Tibial artery (tissue), 4 donors: Measurements from ENCODE around the gene PGM2.
"Not testable (repeated sequence)": the region's sequence is repeated elsewhere in the genome, so short reads cannot be mapped to it uniquely, and the experiment has no call there.

Experiments
- DNase-seq, 2 donors: peaks; one replicate each; pipeline ENCODE4 v3.0.0-alpha.2; 2019
- H3K27ac ChIP-seq, 2 donors: fragments of 200-600 bp; sonication (generic) in 1 of 2; 1 replicate in 1 of 2; 2 replicates in 1 of 2; pipeline ENCODE4 v1.5.1; 2018 to 2019; ENCODE audit warnings: mild to moderate bottlenecking in 1 of 2
- H3K27me3 ChIP-seq, 2 donors: fragments of 200-600 bp; sonication (generic) in 1 of 2; one replicate each; pipeline versions ENCODE4 v1.5.1 to v1.6.0; 2016 to 2019
- H3K36me3 ChIP-seq, 3 donors: fragments of 200-600 bp; sonication (generic) in 2 of 3; one replicate each; pipeline ENCODE4 v1.5.1; 2016 to 2019; ENCODE audit warnings: mild to moderate bottlenecking in 2 of 3
- H3K4me1 ChIP-seq, 4 donors: fragments of 200-600 bp; sonication (generic) in 2 of 4; 1 replicate in 3 of 4; 2 replicates in 1 of 4; pipeline ENCODE4 v1.5.1; 2016 to 2019
- H3K4me3 ChIP-seq, 2 donors: fragments of 200-600 bp; sonication (generic) in 1 of 2; 1 replicate in 1 of 2; 2 replicates in 1 of 2; pipeline ENCODE4 v1.5.1; 2018 to 2019; ENCODE audit warnings: mild to moderate bottlenecking in 2 of 2
- H3K9me3 ChIP-seq, 3 donors: fragments of 200-600 bp; sonication (generic) in 1 of 3; one replicate each; pipeline ENCODE4 v1.5.1; 2016 to 2019
- intact Hi-C: fragments of 100-400 bp; cut with DNase I; formaldehyde crosslinking; loops from one replicate; pipeline ENCODE4 v1.15.0; 2023; ENCODE audit warnings: low total_unique reads
- TF ChIP-seq, protein P1 (sequence below), 2 experiments: fragments of 200-600 bp in 1 of 2; fragments of 450-650 bp in 1 of 2; IDR thresholded peaks; one replicate each; pipeline ENCODE4 v1.5.1; 2017 to 2019; ENCODE audit warnings: antibody characterized with exemption in 2 of 2, mild to moderate bottlenecking in 1 of 2, moderate library complexity in 1 of 2

PGM2 gene

DNA sequence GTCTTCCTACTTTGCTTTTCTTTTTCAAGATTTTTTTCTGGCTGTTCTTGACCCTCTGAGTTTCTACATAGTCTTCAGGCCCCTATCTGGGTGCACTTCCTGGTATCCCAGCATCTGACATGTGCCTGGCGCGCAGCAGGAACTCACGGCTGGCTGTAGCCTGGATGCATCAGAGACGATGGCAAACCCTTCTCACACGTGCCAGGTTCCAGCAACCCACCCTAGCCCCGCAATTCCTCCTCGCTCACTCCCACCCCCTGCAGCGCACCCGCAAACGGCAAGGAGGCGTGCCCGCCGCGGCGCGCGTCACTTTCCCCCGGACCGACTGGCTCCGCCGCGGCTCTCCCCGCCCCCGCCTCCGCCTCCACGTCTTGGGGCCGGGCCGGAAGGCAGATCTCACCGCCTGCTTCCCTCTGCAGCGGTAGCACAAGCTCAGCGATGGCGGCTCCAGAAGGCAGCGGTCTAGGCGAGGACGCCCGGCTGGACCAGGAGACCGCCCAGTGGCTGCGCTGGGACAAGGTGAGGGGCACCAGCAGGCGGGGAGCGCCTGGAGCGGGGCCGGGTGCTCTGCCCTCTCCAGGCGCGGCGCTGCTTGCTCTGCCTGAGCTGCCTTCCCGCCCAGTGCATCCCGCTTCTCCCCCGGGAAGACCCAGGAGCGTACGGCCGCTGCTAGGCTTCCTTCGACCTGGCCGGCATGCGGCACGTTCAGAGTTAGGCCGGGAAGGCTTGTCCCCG, at the start of gene PGM2:
Gene PGM2 (plus strand): TSS at position 392 of the 735 bp plus-strand sequence. CDS start 47 bp downstream, at position 439.
- Histone ChIP-seq H3K27me3 (no peaks in the 10 kb centered on the region), H3K36me3 (peaks cover 13 to 17% (median 16%) of the 10 kb centered on the region in 3 donors), H3K4me1 (peaks cover 0 to 22% (median 13%) of the 10 kb centered on the region in 4 donors), H3K9me3 (no peaks in the 10 kb centered on the region), H3K4me3 (peak within 1 kb of the TSS; percentile 71 to 91), H3K27ac (peak within 1 kb of the TSS; percentile 85 to 93)
- TF ChIP-seq, protein P1, sequence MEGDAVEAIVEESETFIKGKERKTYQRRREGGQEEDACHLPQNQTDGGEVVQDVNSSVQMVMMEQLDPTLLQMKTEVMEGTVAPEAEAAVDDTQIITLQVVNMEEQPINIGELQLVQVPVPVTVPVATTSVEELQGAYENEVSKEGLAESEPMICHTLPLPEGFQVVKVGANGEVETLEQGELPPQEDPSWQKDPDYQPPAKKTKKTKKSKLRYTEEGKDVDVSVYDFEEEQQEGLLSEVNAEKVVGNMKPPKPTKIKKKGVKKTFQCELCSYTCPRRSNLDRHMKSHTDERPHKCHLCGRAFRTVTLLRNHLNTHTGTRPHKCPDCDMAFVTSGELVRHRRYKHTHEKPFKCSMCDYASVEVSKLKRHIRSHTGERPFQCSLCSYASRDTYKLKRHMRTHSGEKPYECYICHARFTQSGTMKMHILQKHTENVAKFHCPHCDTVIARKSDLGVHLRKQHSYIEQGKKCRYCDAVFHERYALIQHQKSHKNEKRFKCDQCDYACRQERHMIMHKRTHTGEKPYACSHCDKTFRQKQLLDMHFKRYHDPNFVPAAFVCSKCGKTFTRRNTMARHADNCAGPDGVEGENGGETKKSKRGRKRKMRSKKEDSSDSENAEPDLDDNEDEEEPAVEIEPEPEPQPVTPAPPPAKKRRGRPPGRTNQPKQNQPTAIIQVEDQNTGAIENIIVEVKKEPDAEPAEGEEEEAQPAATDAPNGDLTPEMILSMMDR (IDR thresholded peaks at IDR 0.05) = no peak
- peak; percentile 82 to 93 for DNase-seq
- intact Hi-C loops = loop anchor here (2.0 to 10.0 kb wide), 2 partner anchors 64 to 148 kb away; partner anchors contain the start of gene TBC1D1

DNA sequence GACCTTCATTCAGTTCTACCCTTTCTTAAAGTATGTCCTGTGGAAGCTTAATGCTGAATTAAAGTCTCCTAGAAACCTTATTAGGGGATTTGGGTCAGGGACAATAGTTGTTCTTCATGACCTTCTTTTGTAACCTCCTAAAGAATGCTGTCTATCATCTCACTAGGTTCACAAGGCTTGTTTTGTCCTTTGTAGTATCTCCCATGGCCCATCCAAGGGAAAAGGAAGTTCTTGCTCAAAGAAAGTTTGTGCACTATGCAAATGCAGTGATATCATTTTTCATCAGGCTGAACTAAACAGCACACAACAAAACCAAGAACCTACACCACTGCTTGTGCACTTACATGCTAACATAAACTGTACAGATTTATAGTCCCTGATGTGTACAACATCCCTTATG, 46.6 kb upstream of the PGM2 start:
- intact Hi-C loops = no loop called here
- Histone ChIP-seq H3K4me1 (no peaks in the 10 kb centered on the region), H3K27ac (no peak overlapping the region), H3K36me3 (no peaks in the 10 kb centered on the region), H3K27me3 (no peaks in the 10 kb centered on the region), H3K4me3 (no peak overlapping the region), H3K9me3 (no peaks in the 10 kb centered on the region)
- DNase-seq = no peak
- TF ChIP-seq, protein P1 (IDR thresholded peaks at IDR 0.05) = no peak

DNA sequence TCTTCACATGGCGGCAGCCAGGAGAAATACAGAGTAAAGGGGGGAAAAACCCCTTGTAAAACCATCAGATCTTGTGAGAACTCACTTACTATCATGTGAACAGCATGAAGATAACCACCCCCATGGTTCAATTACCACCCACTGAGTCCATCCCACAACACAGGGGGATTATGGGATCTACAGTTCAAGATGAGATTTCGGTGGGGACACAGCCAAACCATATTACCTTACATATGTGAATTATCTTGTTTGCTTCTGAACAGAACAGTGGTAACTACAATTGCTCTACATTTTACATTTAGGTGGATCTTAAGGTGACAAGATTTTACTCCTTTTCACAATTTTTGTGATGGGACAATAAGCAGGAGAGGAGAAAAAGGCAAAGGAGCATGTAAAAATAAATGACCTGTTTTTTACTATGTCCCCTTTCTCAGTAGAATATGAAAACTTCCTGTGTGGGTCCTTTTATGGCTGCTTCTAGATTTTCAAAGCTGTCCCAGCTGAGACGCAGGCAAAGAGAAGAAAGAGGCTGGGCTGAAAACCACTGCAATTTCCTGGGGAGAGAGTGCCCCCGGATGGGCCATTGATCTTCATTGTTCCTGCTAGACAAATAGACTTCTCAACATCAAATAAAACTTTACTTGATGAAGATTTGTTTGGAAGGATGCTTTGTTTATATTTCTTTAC, 45.9 kb upstream of the PGM2 start:
- TF ChIP-seq, protein P1 (IDR thresholded peaks at IDR 0.05) = no peak
- H3K36me3 ChIP-seq = no peaks in the 10 kb centered on the region
- no peak overlapping the region for H3K27ac ChIP-seq
- intact Hi-C loops = no loop called here
- peak in 1 of 2 donors; percentile 37 for DNase-seq
- no peak overlapping the region for H3K4me3 ChIP-seq
- no peaks in the 10 kb centered on the region for H3K27me3 ChIP-seq
- H3K4me1 ChIP-seq = no peaks in the 10 kb centered on the region
- no peaks in the 10 kb centered on the region for H3K9me3 ChIP-seq

DNA sequence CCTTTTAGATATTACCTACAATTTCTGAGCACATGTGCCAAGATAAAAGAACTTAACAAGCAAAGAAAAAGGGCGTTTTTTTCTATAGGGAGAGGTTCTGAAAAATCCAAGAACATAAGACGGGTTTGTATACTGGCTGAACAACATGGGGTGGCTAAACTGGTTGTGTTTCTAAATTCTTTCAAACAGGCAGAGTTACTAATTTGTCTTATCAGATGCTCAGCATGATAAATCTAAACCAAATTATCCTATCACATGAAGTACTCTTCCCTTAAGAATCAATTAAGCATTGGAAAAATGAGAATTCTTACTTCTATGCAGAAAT, 45.4 kb upstream of the PGM2 start:
- no peak overlapping the region for H3K27ac ChIP-seq
- H3K27me3 ChIP-seq = no peaks in the 10 kb centered on the region
- no peak for DNase-seq
- H3K36me3 ChIP-seq = no peaks in the 10 kb centered on the region
- H3K4me3 ChIP-seq = no peak overlapping the region
- TF ChIP-seq, protein P1 (IDR thresholded peaks at IDR 0.05) = no peak
- no peaks in the 10 kb centered on the region for H3K4me1 ChIP-seq
- no peaks in the 10 kb centered on the region for H3K9me3 ChIP-seq
- intact Hi-C loops = no loop called here

DNA sequence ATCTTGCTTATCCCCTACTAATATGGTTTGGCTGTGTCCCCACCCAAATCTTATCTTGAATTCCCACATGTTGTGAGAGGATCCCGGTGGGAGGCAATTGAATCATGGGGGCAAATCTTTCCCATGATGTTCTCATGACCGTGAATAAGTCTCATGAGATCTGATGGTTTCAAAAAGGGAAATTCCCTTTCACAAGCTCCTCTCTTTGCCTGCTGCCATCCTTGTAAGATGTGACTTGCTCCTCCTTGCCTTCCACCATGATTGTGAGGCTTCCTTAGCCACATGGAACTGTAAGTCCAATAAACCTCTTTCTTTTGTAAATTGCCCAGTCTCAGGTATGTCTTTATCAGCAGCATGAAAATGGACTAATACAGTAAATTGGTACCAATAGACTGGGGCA, 40.2 kb upstream of the PGM2 start:
- H3K9me3 ChIP-seq, intact Hi-C loops, DNase-seq, H3K27ac ChIP-seq, H3K4me3 ChIP-seq, H3K27me3 ChIP-seq, H3K36me3 ChIP-seq, H3K4me1 ChIP-seq: not testable (repeated sequence)

DNA sequence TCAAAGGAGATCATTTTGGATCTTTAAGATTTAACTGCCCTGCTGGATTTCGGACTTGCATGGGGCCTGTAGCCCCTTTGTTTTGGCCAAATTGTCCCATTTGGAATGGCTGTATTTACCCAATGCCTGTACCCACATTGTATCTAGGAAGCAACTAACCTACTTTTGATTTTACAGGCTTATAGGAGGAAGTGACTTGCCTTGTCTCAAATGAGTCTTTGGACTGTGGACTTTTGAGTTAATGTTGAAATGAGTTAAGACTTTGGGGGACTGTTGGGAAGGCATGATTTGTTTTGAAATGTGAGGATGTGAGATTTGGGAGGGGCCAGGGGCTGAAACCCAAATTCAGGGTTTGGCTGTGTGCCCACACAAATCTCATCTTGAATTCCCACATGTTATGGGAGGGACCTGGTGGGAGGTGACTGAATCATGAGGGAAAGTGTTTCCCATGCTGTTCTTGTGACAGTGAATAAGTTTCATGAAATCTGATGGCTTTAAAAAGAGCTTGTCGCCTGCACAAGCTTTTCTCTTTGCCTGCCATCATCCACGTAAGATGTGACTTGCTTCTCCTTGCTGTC, 38.5 kb upstream of the PGM2 start:
- DNase-seq, intact Hi-C loops, H3K9me3 ChIP-seq, H3K36me3 ChIP-seq, H3K4me3 ChIP-seq, H3K27ac ChIP-seq, H3K4me1 ChIP-seq, H3K27me3 ChIP-seq: not testable (repeated sequence)
